IMR-90 (cell line): ENCODE data around the gene SLAMF8. TPM values are rescaled to one million over a fixed set of nuclear protein-coding genes. Genes with fewer than 3 reads are reported as not detected.

Source experiments
- ATAC-seq: fragments of 200-7000 bp; cut with Tn5 transposase; 2 replicates; pipeline ENCODE4 v1.9.1; 2020; ENCODE audit warnings: low read depth, mild to moderate bottlenecking, moderate library complexity
- BruUV-seq: library from RNA; stranded (reverse); fragments of 400-500 nt; replicated peaks from 2 replicates; lab custom pipeline; 2021; lab: Mats Ljungman, UMichigan
- CTCF ChIA-PET: fragments of 300-600 bp; formaldehyde crosslinking; extraction: SDS; loops from one replicate; lab custom pipeline; 2021; ENCODE audit warnings: antibody characterized with exemption; lab: Yijun Ruan, JAX
- POLR2A ChIA-PET: fragments of 300-600 bp; sonication (Branson Sonifier 250); formaldehyde crosslinking; loops from one replicate; lab custom pipeline; 2022; ENCODE audit warnings: antibody characterized with exemption; ENCODE audit not compliant: unreplicated experiment; lab: Charles Lee
- DNase-seq: peaks from one replicate; pipeline ENCODE4 v3.0.0; 2013
- H2AFZ ChIP-seq: replicated peaks from 2 replicates; pipeline ENCODE3; 2013; ENCODE audit warnings: low read length, mild to moderate bottlenecking; ENCODE audit not compliant: poor library complexity
- H2AK5ac ChIP-seq: 2 replicates; pipeline ENCODE4 v1.6.1; 2013; ENCODE audit warnings: low read depth, low read length, inconsistent platforms
- H2AK9ac ChIP-seq: replicated peaks from 2 replicates; pipeline ENCODE3; 2013; ENCODE audit warnings: mild to moderate bottlenecking, low read depth, low read length, moderate library complexity; ENCODE audit not compliant: poor library complexity
- H2BK120ac ChIP-seq: 2 replicates; pipeline ENCODE4 v1.6.1; 2013; ENCODE audit warnings: low read depth, low read length, inconsistent platforms
- H2BK15ac ChIP-seq: 3 replicates; pipeline ENCODE4 v1.6.1; 2013; ENCODE audit warnings: low read depth, low read length, inconsistent platforms
- H2BK20ac ChIP-seq: 2 replicates; pipeline ENCODE4 v1.6.1; 2013; ENCODE audit warnings: low read depth, mild to moderate bottlenecking, inconsistent platforms, low read length, moderate library complexity
- H2BK5ac ChIP-seq: 2 replicates; pipeline ENCODE4 v1.6.1; 2013; ENCODE audit warnings: mild to moderate bottlenecking, low read depth, low read length, inconsistent platforms; ENCODE audit not compliant: poor library complexity, severe bottlenecking
- H3K14ac ChIP-seq: replicated peaks from 2 replicates; pipeline ENCODE4 v1.6.1; 2013; ENCODE audit warnings: low read depth, low read length, inconsistent platforms
- H3K18ac ChIP-seq: 2 replicates; pipeline ENCODE4 v1.6.1; 2013; ENCODE audit warnings: low read depth, low read length, control low read depth
- H3K23ac ChIP-seq: 2 replicates; pipeline ENCODE4 v1.6.1; 2013; ENCODE audit warnings: low read depth, low read length, inconsistent platforms
- H3K27ac ChIP-seq: 2 replicates; pipeline ENCODE4 v1.5.1; 2013; ENCODE audit warnings: mild to moderate bottlenecking, control low read depth, low read length; ENCODE audit not compliant: insufficient read depth
- H3K27me3 ChIP-seq: 2 replicates; pipeline ENCODE4 v1.6.1; 2013; ENCODE audit warnings: low read length; ENCODE audit not compliant: control insufficient read depth, insufficient read depth
- H3K36me3 ChIP-seq: 2 replicates; pipeline ENCODE4 v1.6.1; 2013; ENCODE audit warnings: low read length, mixed read lengths; ENCODE audit not compliant: control insufficient read depth, insufficient read depth
- H3K4ac ChIP-seq: 2 replicates; pipeline ENCODE4 v1.6.1; 2013; ENCODE audit warnings: low read depth, low read length, inconsistent platforms
- H3K4me1 ChIP-seq: 2 replicates; pipeline ENCODE4 v1.6.1; 2013; ENCODE audit warnings: low read length, mixed read lengths; ENCODE audit not compliant: control insufficient read depth, insufficient read depth
- H3K4me2 ChIP-seq: 2 replicates; pipeline ENCODE4 v1.6.1; 2013; ENCODE audit warnings: low read depth, mild to moderate bottlenecking, control low read depth, low read length, moderate library complexity
- H3K4me3 ChIP-seq: 2 replicates; pipeline ENCODE4 v1.5.1; 2013; ENCODE audit warnings: low read depth, mild to moderate bottlenecking, control low read depth, low read length, moderate library complexity; ENCODE audit not compliant: insufficient read depth
- H3K56ac ChIP-seq: 2 replicates; pipeline ENCODE4 v1.6.1; 2013; ENCODE audit warnings: low read length, inconsistent platforms; ENCODE audit not compliant: insufficient read depth; ENCODE audit errors: extremely low read depth
- H3K79me1 ChIP-seq, 2 experiments: 2 replicates each; pipeline ENCODE4 v1.6.1; 2013; ENCODE audit warnings: low read length in 2 of 2, inconsistent platforms in 1 of 2, low read depth in 1 of 2
- H3K9ac ChIP-seq: 2 replicates; pipeline ENCODE4 v1.6.1; 2013; ENCODE audit warnings: low read depth, low read length, control low read depth
- H3K9me1 ChIP-seq: 2 replicates; pipeline ENCODE4 v1.6.1; 2013; ENCODE audit warnings: low read length, inconsistent platforms; ENCODE audit not compliant: insufficient read depth
- H3K9me3 ChIP-seq: 2 replicates; pipeline ENCODE4 v1.6.1; 2013; ENCODE audit warnings: low read length; ENCODE audit not compliant: control insufficient read depth, insufficient read depth
- H4K20me1 ChIP-seq: 2 replicates; pipeline ENCODE4 v1.6.1; 2013; ENCODE audit warnings: low read length, inconsistent platforms; ENCODE audit not compliant: insufficient read depth
- H4K5ac ChIP-seq: 2 replicates; pipeline ENCODE4 v1.6.1; 2013; ENCODE audit warnings: mild to moderate bottlenecking, low read depth, low read length, control low read depth
- H4K8ac ChIP-seq, 2 experiments: 2 replicates each; pipeline ENCODE4 v1.6.1; 2013; ENCODE audit warnings: low read depth in 2 of 2, low read length in 2 of 2, control low read depth in 1 of 2, inconsistent platforms in 1 of 2
- H4K91ac ChIP-seq: 2 replicates; pipeline ENCODE4 v1.6.1; 2013; ENCODE audit warnings: low read depth, low read length, inconsistent platforms; ENCODE audit not compliant: insufficient read depth
- BHLHE40 ChIP-seq: fragments of 150-350 bp; IDR thresholded peaks from 2 replicates; pipeline ENCODE4 v1.6.1; 2016; ENCODE audit warnings: mild to moderate bottlenecking, low read depth, low read length
- CEBPB ChIP-seq: IDR thresholded peaks from 2 replicates; pipeline ENCODE4 v1.6.1; 2012; ENCODE audit warnings: low read depth, low read length, improper control_type of control experiment
- CHD1 ChIP-seq: IDR thresholded peaks from 2 replicates; pipeline ENCODE4 v1.6.1; 2012; ENCODE audit warnings: low read depth, low read length, improper control_type of control experiment
- CTCF ChIP-seq: conservative IDR thresholded peaks from 2 replicates; pipeline ENCODE4 v1.5.1; 2012; ENCODE audit warnings: mild to moderate bottlenecking, low read depth, low read length, improper control_type of control experiment
- ELK1 ChIP-seq: fragments of 150-350 bp; IDR thresholded peaks from 2 replicates; pipeline ENCODE4 v1.6.1; 2016; ENCODE audit warnings: low read depth, mild to moderate bottlenecking, low read length, moderate library complexity, borderline replicate concordance
- FOS ChIP-seq: fragments of 150-350 bp; IDR thresholded peaks from 2 replicates; pipeline ENCODE4 v1.6.1; 2016; ENCODE audit warnings: low read depth, low read length
- MAFK ChIP-seq: IDR thresholded peaks from 2 replicates; pipeline ENCODE4 v1.6.1; 2012; ENCODE audit warnings: low read depth, low read length, improper control_type of control experiment
- MAZ ChIP-seq: IDR thresholded peaks from 2 replicates; pipeline ENCODE4 v1.6.1; 2012; ENCODE audit warnings: low read depth, mild to moderate bottlenecking, low read length, improper control_type of control experiment, moderate library complexity, borderline replicate concordance
- MXI1 ChIP-seq: IDR thresholded peaks from 2 replicates; pipeline ENCODE4 v1.6.1; 2012; ENCODE audit warnings: low read depth, mild to moderate bottlenecking, low read length, moderate library complexity, borderline replicate concordance
- NFE2L2 ChIP-seq: fragments of 150-350 bp; IDR thresholded peaks from 2 replicates; pipeline ENCODE4 v1.6.1; 2016; ENCODE audit warnings: low read depth, mild to moderate bottlenecking, low read length
- POLR2A ChIP-seq: IDR thresholded peaks from 2 replicates; pipeline ENCODE4 v1.6.1; 2012; ENCODE audit warnings: mild to moderate bottlenecking, low read depth, low read length
- RAD21 ChIP-seq: IDR thresholded peaks from 2 replicates; pipeline ENCODE4 v1.6.1; 2012; ENCODE audit warnings: low read length, improper control_type of control experiment
- RCOR1 ChIP-seq: IDR thresholded peaks from 2 replicates; pipeline ENCODE4 v1.6.1; 2012; ENCODE audit warnings: mild to moderate bottlenecking, low read length, improper control_type of control experiment; ENCODE audit not compliant: insufficient replicate concordance
- RFX5 ChIP-seq: IDR thresholded peaks from 2 replicates; pipeline ENCODE4 v1.8.0; 2012; ENCODE audit warnings: low read depth, mild to moderate bottlenecking, low read length, moderate library complexity
- USF2 ChIP-seq: fragments of 150-350 bp; IDR thresholded peaks from 2 replicates; pipeline ENCODE4 v1.6.1; 2017; ENCODE audit warnings: mild to moderate bottlenecking, antibody characterized with exemption, low read length, low read depth
- WGBS, 2 experiments: methylation state at CpG; one replicate each; pipeline versions ENCODE4 v1.1.5 to v1.1.7; 2013; ENCODE audit warnings: missing lambda C conversion rate in 2 of 2; ENCODE audit not compliant: insufficient read length in 1 of 2; ENCODE audit errors: extremely low coverage in 2 of 2; 5-methylcytosine and 5-hydroxymethylcytosine counted together
- dilution Hi-C: fragments of 300-500 bp; cut with HindIII; formaldehyde crosslinking; loops from one replicate; pipeline ENCODE4 v1.14.3; 2018; ENCODE audit warnings: low sequenced_read_pairs; ENCODE audit not compliant: unreplicated experiment
- in situ Hi-C: fragments of 300-500 bp; cut with MboI; formaldehyde crosslinking; loops from 3 replicates; pipeline ENCODE4 v1.14.3; 2019; ENCODE audit warnings: low sequenced_read_pairs, inconsistent platforms, mixed read lengths
- intact Hi-C: fragments of 100-400 bp; cut with micrococcal nuclease; formaldehyde crosslinking; loops from 2 replicates; pipeline ENCODE4 v1.10.0; 2022
- polyA plus RNA-seq, 3 experiments: library from polyadenylated mRNA; depleted of rRNA; stranded (reverse); fragments of >200 nt; gene quantifications; 2 replicates each; pipeline ENCODE4 v1.2.3, GENCODE V29; 2012; ENCODE audit warnings: low replicate concordance in 1 of 3
- total RNA-seq: library from RNA; depleted of rRNA; stranded (reverse); fragments of >200 nt; gene quantifications from 2 replicates; pipeline ENCODE4 v1.2.3, GENCODE V29; 2012

SLAMF8 gene
- total and polyA plus RNA-seq, 2 of the 4 experiments (the other 2 are of a cell fraction) = 0.07 TPM; not detected in 1

- no CpG with 5 or more reads among the region's 6 CpGs for WGBS, 2 experiments
- Histone ChIP-seq H3K27me3 (no peaks in the 10 kb centered on the region), H3K9me3 (no peaks in the 10 kb centered on the region), H2BK120ac (no peak overlapping the region), H3K36me3 (no peaks in the 10 kb centered on the region), H3K27ac (no peak overlapping the region), H3K4ac (no peak overlapping the region), H4K91ac (no peak overlapping the region), H3K4me3 (no peak overlapping the region), H3K23ac (no peak overlapping the region), H4K20me1 (no peaks in the 10 kb centered on the region), H2AK9ac (no peak overlapping the region), H4K5ac (no peak overlapping the region), H3K14ac (no peak overlapping the region), H3K4me1 (peaks cover 15% of the 10 kb centered on the region), H2BK5ac (no peak overlapping the region), H3K18ac (no peak overlapping the region), H2BK20ac (no peak overlapping the region), H4K8ac (no peak overlapping the region), H3K9ac (no peak overlapping the region), H2AK5ac (no peak overlapping the region), H3K56ac (no peak overlapping the region), H2BK15ac (no peak overlapping the region), H3K9me1 (peaks cover 17% of the 10 kb centered on the region), H3K4me2 (no peak overlapping the region), H2AFZ (no peak overlapping the region), H3K79me1 (no peaks in the 10 kb centered on the region)
- ChIA-PET POLR2A (no interaction called here), CTCF (no interaction called here)
- ATAC-seq = no peak
- in situ Hi-C loops = loop anchor here (25.0 kb wide), 1 partner anchor 666 kb away; the partner anchor contains the start of gene ACKR1
- dilution Hi-C loops = loop anchor here (25.0 kb wide), 1 partner anchor 91 kb away; the partner anchor contains the start of gene DUSP23
- no TSS peak for BruUV-seq
- intact Hi-C loops = no loop called here
- DNase-seq = no peak
- no peak for TF ChIP-seq MXI1
- TF ChIP-seq RCOR1 = no peak
- TF ChIP-seq CTCF = no peak
- no peak for TF ChIP-seq USF2
- no peak for TF ChIP-seq MAZ
- TF ChIP-seq ELK1 = no peak
- TF ChIP-seq RFX5 = no peak
- no peak for TF ChIP-seq MAFK
- no peak for TF ChIP-seq CEBPB
- TF ChIP-seq RAD21 = no peak
- TF ChIP-seq CHD1 = no peak
- no peak for TF ChIP-seq BHLHE40
- TF ChIP-seq POLR2A = no peak
- no peak for TF ChIP-seq FOS
- no peak for TF ChIP-seq NFE2L2
Observed at GRCh38 chr1:159877695-159878444, 51.2 kb downstream of the SLAMF8 start.
